HG03521 (cell line): ENCODE data around the gene GPR141.

Experiments used
- ATAC-seq: cut with Tn5 transposase; IDR thresholded peaks from one replicate; pipeline ENCODE4 v1.9.1; 2021; ENCODE audit warnings: mild to moderate bottlenecking, moderate library complexity; ENCODE audit not compliant: unreplicated experiment

GPR141 gene

DNA sequence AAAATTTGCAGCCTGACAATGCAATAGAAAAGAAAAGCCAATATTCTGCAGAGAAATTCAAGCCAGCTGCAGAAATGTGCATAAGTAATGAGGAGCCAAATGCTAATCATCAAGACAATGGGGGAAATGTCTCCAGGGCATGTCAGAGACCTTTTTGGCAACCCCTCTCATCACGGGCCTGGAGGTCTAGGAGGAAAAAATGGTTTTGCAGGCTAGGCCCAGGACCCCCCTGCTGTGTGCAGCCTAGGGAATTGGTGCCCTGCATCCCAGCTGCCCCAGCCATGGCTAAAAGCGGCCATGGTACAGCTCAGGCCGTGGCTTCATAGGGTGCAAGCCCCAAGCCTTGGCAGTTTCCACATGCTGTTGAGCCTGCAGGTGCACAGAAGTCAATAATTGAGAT lies 92.4 kb downstream of the GPR141 start:
- ATAC-seq = no peak

DNA sequence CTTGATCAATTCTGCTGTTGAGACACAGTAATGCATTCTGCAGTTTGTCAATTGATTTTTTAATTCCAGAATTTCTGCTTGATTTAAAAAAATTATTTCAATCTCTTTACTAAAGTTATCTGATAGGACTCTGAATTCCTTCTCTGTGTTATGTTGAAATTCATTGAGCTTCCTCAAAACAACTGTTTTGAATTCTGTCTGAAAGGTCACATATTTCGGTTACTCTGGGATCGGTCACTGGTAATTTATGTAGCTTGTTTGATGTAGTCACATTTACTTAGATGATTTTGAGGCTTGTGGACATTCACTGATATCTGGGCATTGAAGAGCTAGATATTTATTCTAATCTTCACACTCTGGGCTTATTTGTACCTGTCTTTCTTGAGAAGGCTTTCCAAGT lies 97.6 kb downstream of the GPR141 start:
- no peak for ATAC-seq

DNA sequence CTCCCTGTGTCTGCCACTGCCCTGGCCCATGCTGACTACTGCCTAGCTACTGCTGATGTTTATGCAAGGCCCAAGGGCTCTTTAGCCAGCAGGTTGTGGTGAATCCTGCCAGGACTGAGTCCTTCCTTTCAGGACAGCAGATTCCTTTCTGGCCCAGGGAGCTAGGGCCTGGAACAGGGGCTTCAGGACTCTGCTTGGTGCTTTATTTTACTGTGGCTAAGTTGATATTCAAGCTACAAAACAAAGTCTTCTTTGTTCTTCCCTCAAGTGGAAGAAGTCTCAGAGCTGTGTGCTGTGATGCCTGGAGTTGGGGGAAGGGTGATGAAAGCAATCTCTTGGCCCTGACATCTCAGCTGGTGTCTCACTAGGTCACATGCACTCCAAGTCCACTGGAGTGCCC lies 98.6 kb downstream of the GPR141 start:
- ATAC-seq = no peak

DNA sequence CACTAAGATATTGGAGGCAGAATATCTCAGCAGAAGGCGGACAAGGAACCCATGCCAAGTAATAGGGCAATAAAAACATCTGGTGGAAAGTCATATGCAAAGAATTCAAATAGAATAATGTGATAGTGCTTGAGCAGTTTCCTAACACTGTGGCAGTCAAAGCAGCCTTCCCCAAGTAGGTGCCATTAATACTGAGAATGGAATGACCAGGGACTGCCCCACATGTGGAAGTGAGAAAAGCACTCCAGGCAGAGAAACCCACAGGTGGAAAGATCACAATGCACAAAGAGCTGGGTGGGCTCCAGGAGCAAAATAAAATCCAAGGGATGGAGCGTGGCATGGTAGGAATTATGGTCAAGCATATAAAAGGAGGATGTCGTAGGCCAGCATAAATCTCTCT lies 100.4 kb downstream of the GPR141 start:
- ATAC-seq = no peak

DNA sequence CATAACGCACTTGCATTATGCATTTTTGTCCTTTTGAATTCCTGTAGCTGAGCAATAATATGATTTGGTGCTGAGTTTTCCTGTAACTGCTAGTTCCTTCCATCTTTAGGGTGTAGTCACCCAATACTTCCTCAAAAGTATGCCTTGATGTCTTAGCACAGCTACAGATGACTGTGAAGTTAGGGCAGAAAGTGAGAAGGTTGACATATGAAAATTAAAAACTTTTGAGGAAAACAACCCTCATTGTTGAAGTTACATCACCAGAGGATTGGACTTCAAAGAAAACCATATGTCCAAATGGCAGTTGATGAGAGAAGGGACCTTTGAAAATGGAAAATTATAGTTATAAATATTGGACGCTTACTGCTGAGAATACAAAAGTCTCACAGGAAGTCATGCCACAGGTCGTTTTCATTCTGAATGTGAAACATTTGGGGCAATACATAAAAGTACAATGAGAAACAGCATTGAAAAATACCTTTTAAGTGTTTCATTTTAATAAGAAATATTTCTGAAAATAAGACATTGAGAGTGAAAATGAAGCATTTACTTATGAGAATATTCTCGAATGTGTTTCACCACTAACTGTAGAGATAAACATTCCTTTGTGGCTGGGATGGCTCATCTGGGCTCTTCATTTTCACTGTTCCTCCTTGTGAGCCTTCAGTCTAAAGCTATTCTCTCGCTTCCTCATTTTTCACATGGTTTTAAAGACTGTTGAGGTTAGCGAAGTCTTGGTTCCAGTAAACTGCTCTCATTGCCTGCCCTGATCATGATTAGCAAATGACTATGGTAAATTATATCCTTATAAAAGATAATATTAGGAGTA lies 103.4 kb downstream of the GPR141 start:
- ATAC-seq = peak; percentile 86
